Skin of body (tissue), 2 donors: ENCODE results near the gene PCMT1. TPM values are rescaled to one million over a fixed set of nuclear protein-coding genes. Genes with fewer than 3 reads are reported as not detected.
"Not testable (repeated sequence)": the region's sequence is repeated elsewhere in the genome, so short reads cannot be mapped to it uniquely, and the experiment has no call there.

Source experiments
- DNase-seq: peaks from one replicate; lab custom pipeline; 2025; lab: John Stamatoyannopoulos, UW
- total RNA-seq: library from RNA; depleted of rRNA; stranded (reverse); fragments of >200 nt; gene quantifications from one replicate; pipeline ENCODE4 v1.2.3, GENCODE V29; 2014

Gene PCMT1
- 52.4 TPM for total RNA-seq

DNA sequence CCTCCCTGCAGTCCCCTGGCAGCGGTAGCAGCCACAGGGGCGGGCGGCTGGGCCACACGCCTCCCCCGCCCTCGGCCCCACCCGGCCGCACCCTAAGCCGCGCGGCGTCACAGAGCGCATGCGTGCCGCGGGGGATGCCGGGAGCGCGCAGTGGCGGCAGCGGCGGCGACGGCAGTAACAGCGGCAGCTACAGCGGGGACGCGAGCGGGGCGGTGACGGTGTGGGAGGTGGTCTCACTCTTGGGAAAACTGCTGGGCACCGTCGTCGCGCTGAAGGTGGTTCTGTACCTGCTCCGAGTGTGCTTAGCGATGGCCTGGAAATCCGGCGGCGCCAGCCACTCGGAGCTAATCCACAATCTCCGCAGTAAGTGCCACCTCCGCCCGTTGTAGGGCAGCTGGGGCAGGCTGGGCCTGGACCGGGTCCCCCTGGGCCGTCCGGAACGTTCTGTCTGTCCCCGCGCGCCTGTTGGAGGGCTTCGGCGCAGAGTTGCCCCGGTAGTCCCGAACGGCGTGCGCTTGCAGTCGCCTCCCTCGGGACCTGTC, at the start of gene PCMT1:
Gene PCMT1, plus strand, starts transcription at position 148 of the 542 bp plus-strand sequence. Its CDS starts 161 bp downstream, at position 309.
- DNase-seq = peak; percentile 75

DNA sequence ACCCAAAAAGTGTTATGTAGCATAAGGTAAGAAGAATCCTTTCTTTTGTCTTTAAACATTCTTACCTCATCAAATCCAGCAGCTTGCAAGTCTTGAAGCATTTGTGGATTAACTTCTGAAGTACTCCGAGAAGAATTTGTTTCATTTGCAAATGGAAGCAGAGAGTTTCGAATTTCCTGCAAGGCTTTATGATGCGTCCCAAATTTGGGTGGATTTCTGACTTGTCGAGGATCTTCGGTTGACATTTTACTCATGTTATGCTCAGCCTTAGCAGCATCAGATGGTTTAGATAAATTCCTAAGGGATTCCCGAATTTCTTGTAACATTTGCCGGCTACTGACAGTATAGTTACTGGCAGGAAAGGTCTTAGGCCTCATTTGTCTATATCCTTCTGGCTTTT, 47.8 kb upstream of the PCMT1 start:
- no peak for DNase-seq

DNA sequence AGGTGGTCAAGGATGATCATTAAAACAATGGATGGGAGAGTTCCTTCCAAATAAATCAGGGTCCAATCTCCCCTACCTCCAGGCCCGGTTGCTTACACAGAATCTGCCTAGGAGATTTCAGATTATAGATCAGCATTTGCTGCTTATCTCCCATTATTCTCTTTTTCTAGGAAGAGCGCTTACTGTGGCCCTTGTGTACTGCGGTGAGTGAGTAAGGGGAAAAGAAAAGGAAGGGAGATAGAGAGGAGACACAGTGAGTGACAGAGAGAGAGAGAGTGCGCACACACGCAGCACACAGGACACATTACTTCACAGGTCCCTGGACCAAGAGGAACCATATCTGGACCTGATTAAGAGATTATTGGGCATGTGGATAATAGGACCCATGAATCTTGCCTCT, 37.8 kb upstream of the PCMT1 start:
- no peak for DNase-seq

- no peak for DNase-seq
These were observed 35.1 kb upstream of the PCMT1 start for GRCh38 chr6:149714442-149714841.

- DNase-seq = no peak
These were observed 33.2 kb upstream of the PCMT1 start for GRCh38 chr6:149716181-149716963.

- DNase-seq = peak; percentile 53
These were observed 32.3 kb upstream of the PCMT1 start for GRCh38 chr6:149717255-149717587.

GRCh38 chr6:149717588-149718458, 31.7 kb upstream of the PCMT1 start, which contains the start of gene LATS1:
Gene LATS1, minus strand, starts transcription at chr6:149718101. Its CDS starts 15,975 bp downstream, at chr6:149702126.
- peak; percentile 86 for DNase-seq

GRCh38 chr6:149719531-149719930, 30.0 kb upstream of the PCMT1 start:
- DNase-seq = no peak

GRCh38 chr6:149723262-149723661, 26.3 kb upstream of the PCMT1 start:
- DNase-seq = no peak

- DNase-seq = peak; percentile 12
These were observed 25.6 kb upstream of the PCMT1 start for GRCh38 chr6:149723771-149724417.

DNA sequence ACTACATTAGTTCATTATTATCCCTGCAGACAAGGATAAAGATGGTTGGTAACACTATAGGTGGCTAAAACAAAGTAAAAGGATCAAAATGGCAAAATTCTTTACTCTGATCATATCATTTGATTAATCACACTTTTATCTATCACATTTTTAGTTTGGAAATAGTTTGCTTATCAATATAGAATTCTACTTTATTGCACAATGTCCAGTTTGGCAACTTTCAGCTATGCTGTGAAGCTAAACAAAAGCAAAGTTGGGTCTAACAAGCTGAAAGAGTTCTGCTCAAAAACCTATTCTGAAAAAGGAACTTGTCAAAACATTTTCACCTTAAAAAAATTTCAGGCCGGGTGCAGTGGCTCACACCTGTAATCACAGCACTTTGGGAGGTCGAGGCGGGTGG, 23.8 kb upstream of the PCMT1 start:
- no peak for DNase-seq

DNA sequence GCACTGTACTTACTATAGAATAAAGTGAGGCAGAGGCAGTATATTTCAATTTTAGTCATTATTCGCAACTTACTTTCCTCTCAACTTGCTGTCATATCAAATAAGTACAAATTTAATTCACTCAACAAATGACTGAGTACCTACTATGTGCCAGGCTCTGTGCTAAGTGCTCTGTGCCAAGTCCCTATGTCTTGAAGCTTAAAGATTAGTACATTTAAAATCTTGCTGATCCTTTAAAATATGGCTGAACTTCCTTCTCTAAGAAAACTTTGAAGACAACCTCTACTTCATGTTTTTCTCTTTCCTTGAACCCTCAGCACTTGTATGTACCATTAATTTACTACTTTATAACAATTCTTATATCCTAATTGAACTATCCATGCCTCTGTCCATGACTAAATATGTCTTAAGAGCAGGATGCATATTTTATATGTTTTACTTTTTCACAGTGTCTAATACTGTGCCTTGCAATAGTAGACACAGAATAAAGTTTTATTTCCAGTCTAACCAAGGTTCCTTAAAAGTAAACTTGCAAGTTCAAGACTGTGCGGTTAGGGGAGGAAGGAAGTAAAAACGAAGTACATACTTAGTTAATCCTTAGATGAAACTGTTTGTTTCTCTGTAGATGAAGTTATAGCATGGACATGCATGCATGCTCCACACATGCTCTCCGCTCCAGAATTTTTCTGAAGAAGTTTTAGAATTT, 21.6 kb upstream of the PCMT1 start:
- DNase-seq = no peak

DNA sequence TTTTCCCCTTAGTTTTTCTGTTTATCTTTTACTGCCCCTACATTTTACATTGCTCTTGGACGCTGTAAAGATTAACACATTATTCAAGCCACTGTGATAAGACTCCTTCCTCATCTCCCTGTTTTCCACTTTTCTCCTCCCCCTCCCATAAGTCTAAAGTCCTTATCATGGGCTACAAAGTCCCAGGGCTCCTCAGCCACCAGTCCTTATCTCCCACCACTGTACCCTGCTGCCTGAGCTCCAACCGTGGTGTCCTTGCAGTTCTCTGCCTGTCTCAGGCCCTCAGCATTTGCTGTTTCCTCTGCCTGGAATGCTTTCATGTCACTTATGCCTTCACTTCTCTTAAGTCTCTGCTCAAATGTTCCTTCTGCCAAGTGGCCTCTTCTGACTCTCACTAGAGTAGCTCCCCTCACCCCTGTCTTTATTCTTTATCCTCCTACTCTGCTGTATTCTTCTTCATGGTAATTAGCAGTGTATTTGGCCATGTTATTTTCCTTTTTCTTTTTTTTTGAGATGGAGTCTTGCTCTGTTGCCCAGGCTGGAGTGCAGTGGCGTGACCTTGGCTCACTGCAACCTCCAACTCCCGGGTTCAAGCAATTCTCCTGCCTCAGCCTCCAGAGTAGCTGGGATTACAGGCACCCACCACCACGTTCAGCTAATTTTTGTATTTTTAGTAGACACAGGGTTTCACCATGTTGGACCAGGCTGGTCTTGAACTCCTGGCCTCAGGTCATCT, 20.9 kb upstream of the PCMT1 start:
- no peak for DNase-seq

GRCh38 chr6:149729824-149730223, 19.7 kb upstream of the PCMT1 start:
- DNase-seq = no peak

DNA sequence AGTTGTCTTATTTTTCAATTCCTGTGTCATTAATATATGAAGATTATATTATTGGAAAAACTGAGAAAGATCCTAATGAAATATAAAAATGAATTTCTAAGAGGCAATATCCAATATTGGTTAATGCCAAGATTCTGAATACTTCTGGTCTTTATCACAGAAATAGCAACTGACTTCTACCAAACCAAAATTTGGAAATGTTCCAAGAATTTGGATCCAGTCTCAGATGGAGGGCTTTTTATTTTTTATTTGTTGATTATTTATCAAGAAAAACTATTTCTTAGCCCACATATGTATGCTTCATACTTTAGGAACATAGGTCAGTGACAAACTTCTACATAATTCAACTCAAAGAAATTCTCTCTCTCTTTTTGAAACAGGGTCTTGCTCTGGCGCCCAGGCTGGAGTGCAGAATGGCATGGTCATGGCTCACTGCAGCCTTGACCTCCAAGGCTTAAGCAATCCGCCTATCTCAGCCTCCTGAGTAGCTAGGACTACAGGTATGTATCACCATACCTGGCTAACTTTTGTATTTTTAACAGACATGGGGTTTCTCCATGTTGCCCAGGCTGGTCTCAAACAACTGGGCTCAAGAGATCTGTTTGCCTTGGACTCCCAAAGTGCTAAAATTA, 16.3 kb upstream of the PCMT1 start:
- no peak for DNase-seq

DNA sequence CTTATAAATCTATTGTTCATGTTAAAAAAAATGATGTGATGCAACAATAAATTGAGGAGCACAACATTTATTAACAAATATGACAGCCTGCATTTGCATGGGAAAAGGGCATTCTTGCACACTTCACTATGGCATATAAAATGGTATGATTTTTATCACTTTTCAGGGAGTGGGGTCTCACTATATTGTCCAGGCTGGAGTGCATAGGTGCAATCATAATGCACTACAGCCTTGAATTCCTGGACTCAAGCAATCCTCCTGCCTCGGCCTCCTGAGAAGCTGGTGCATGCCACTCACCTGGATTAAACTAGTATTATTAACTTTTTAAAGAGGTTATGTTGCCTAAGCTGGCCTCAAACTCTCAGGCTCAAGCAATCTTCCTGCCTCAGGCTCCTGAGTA, 14.6 kb upstream of the PCMT1 start:
- no peak for DNase-seq

- not testable (repeated sequence) for DNase-seq
These were observed 4.3 kb upstream of the PCMT1 start for GRCh38 chr6:149745252-149745651.

DNA sequence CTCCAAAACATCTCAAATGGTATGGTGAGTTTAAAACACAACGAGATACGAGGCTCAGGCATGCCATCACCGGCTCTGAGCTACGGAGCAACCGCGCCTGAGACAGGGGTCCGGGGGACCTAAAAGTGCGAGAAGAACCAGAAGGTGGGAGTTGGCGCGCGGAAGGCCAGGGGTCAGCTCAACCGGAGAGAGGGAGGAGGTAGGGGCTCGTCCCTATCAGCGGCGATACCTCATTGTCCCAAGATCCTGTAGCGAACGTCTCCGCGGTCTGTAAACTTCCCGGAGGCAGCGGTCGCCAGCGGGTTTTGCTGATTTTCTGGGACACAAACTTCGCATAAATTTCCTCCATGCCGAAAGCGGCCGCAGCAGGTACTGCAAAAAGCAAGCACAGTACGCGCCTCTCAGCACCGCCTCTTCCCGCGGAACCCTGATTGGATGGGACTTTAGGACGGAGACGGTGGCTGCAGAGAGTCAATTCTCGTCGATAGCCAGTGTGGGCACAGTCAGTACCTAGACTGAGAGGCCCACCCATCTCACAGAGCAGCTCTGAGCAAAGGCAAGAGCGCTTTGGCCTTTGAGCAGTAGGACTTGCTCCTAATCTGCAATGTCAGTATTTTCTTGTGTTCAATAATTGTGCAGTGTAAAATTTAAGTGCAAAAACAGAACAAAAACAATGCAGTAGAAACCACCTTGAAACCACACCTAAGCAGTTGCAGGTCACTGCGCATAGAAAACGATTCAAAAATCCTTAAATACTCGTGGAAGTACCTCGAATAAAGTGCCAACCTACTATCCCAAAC, 3.2 kb upstream of the PCMT1 start, which contains the start of gene NUP43:
Gene NUP43, minus strand, starts transcription at position 383 of the 800 bp plus-strand sequence. Its CDS starts 34 bp downstream, at position 349.
- DNase-seq = peak; percentile 92

DNA sequence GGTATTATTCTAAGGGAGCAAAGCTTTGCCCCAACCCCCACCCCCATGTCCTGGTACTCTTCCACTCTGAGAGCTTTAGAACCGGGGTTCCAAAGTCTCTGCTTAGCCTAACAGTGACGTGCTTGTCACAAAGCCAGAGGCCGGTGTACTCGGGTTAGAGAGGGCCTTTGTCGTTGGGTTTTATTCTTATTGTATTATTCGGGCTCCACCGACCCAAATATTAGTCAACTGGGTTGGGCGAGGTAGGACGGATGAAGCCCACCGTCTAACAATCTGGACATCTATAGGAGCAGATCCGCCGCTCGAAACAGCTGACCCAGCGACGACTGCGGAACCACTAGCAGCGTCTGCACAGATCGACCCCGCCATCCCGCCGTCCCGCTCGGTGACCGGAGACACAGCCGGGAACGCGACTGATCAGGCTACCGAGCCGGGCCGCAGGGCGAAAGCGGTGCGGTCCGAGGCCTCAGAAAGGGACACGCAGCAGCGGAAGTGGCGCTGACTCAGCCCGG, 403 bp upstream of the PCMT1 start:
- DNase-seq = not testable (repeated sequence)
